ENCODE data around the gene SLK.

- TF ChIP-seq, protein P1, sequence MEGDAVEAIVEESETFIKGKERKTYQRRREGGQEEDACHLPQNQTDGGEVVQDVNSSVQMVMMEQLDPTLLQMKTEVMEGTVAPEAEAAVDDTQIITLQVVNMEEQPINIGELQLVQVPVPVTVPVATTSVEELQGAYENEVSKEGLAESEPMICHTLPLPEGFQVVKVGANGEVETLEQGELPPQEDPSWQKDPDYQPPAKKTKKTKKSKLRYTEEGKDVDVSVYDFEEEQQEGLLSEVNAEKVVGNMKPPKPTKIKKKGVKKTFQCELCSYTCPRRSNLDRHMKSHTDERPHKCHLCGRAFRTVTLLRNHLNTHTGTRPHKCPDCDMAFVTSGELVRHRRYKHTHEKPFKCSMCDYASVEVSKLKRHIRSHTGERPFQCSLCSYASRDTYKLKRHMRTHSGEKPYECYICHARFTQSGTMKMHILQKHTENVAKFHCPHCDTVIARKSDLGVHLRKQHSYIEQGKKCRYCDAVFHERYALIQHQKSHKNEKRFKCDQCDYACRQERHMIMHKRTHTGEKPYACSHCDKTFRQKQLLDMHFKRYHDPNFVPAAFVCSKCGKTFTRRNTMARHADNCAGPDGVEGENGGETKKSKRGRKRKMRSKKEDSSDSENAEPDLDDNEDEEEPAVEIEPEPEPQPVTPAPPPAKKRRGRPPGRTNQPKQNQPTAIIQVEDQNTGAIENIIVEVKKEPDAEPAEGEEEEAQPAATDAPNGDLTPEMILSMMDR (conservative IDR thresholded peaks at IDR 0.05; ENCODE audit: low read length), result no peak
- no peak for TF ChIP-seq EZH2phosphoT487 (IDR thresholded peaks at IDR 0.05; ENCODE audit: borderline replicate concordance)
These were observed 2.5 kb downstream of the SLK start for GRCh38 chr10:103969436-103969835.
